ENCODE data around the gene CCDC40.

GRCh38 chr17:80147035-80147822 lies 110.8 kb downstream of the CCDC40 start, which contains the start of gene EIF4A3:
- TF ChIP-seq CTCF (conservative IDR thresholded peaks at IDR 0.05; ENCODE audit: low read depth, low read length): no peak
- TF ChIP-seq EZH2 (IDR thresholded peaks at IDR 0.05; ENCODE audit: low read length, unreplicated experiment): no peak
